BLaER1 (cell line): ENCODE measurements around the gene SLA2.
"Not testable (repeated sequence)": the region's sequence is repeated elsewhere in the genome, so short reads cannot be mapped to it uniquely, and the experiment has no call there.

Source experiments
- H3K27ac ChIP-seq: shearing (Covaris generic); formaldehyde crosslinking; 2 replicates; pipeline ENCODE4 v1.8.1; 2022
- H3K27me3 ChIP-seq: shearing (Covaris generic); formaldehyde crosslinking; 2 replicates; pipeline ENCODE4 v1.8.1; 2022
- H3K36me3 ChIP-seq: shearing (Covaris generic); formaldehyde crosslinking; 2 replicates; pipeline ENCODE4 v1.8.1; 2022
- H3K4me1 ChIP-seq: shearing (Covaris generic); formaldehyde crosslinking; 2 replicates; pipeline ENCODE4 v1.8.1; 2022
- H3K4me2 ChIP-seq: shearing (Covaris generic); formaldehyde crosslinking; 2 replicates; pipeline ENCODE4 v1.8.1; 2022
- H3K4me3 ChIP-seq: shearing (Covaris generic); formaldehyde crosslinking; 2 replicates; pipeline ENCODE4 v1.8.1; 2022
- H3K9ac ChIP-seq: shearing (Covaris generic); formaldehyde crosslinking; 2 replicates; pipeline ENCODE4 v1.8.1; 2022
- H3K9me3 ChIP-seq: shearing (Covaris generic); formaldehyde crosslinking; 2 replicates; pipeline ENCODE4 v1.8.1; 2022
- H4K20me1 ChIP-seq: shearing (Covaris generic); formaldehyde crosslinking; 2 replicates; pipeline ENCODE4 v1.8.1; 2022
- Cebpa-rat ChIP-seq: shearing (Covaris generic); IDR thresholded peaks from 2 replicates; pipeline ENCODE4 v1.8.1; 2022

The SLA2 gene

GRCh38 chr20:36614781-36615557, 31.0 kb downstream of the SLA2 start:
- H3K4me3 ChIP-seq: no peak overlapping the region
- no peaks in the 10 kb centered on the region for H3K4me1 ChIP-seq
- H3K36me3 ChIP-seq: peaks cover 59% of the 10 kb centered on the region
- H3K9ac ChIP-seq: peak overlapping the region; percentile 24; the same call in 1 of the 2 replicates
- no peak overlapping the region for H3K4me2 ChIP-seq
- H3K9me3 ChIP-seq: no peaks in the 10 kb centered on the region
- no peak overlapping the region for H3K27ac ChIP-seq
- no peaks in the 10 kb centered on the region for H3K27me3 ChIP-seq
- no peak for TF ChIP-seq Cebpa-rat
- peaks cover 17% of the 10 kb centered on the region for H4K20me1 ChIP-seq

GRCh38 chr20:36613974-36614373, 32.0 kb downstream of the SLA2 start:
- no peak overlapping the region for H3K4me3 ChIP-seq
- H4K20me1 ChIP-seq: peaks cover 17% of the 10 kb centered on the region
- no peaks in the 10 kb centered on the region for H3K4me1 ChIP-seq
- no peaks in the 10 kb centered on the region for H3K27me3 ChIP-seq
- H3K9me3 ChIP-seq: no peaks in the 10 kb centered on the region
- H3K27ac ChIP-seq: no peak overlapping the region
- no peak for TF ChIP-seq Cebpa-rat
- H3K9ac ChIP-seq: no peak overlapping the region
- H3K4me2 ChIP-seq: no peak overlapping the region
- peaks cover 69% of the 10 kb centered on the region for H3K36me3 ChIP-seq

GRCh38 chr20:36611625-36612024, 34.4 kb downstream of the SLA2 start:
- TF ChIP-seq Cebpa-rat: no peak
- Histone ChIP-seq H3K27me3 (no peaks in the 10 kb centered on the region), H3K4me2 (no peak overlapping the region), H3K4me1 (peaks cover 13% of the 10 kb centered on the region), H3K27ac (no peak overlapping the region), H4K20me1 (peaks cover 37% of the 10 kb centered on the region), H3K36me3 (peaks cover 84% of the 10 kb centered on the region), H3K4me3 (no peak overlapping the region), H3K9me3 (no peaks in the 10 kb centered on the region), H3K9ac (no peak overlapping the region)

- H3K4me3 ChIP-seq, H3K9ac ChIP-seq, H3K27me3 ChIP-seq, H3K4me2 ChIP-seq, H3K27ac ChIP-seq, H3K9me3 ChIP-seq: not testable (repeated sequence)
- H3K4me1 ChIP-seq: peaks cover 35% of the 10 kb centered on the region
- H4K20me1 ChIP-seq: peaks cover 47% of the 10 kb centered on the region
- H3K36me3 ChIP-seq: peaks cover 59% of the 10 kb centered on the region
Measured at GRCh38 chr20:36608388-36608728, 37.6 kb downstream of the SLA2 start.

- H3K4me3 ChIP-seq: no peak overlapping the region
- no peaks in the 10 kb centered on the region for H3K27me3 ChIP-seq
- peaks cover 54% of the 10 kb centered on the region for H3K36me3 ChIP-seq
- TF ChIP-seq Cebpa-rat: no peak
- H4K20me1 ChIP-seq: peaks cover 44% of the 10 kb centered on the region
- no peaks in the 10 kb centered on the region for H3K9me3 ChIP-seq
- peaks cover 39% of the 10 kb centered on the region for H3K4me1 ChIP-seq
- H3K27ac ChIP-seq: no peak overlapping the region
- H3K4me2 ChIP-seq: peak overlapping the region; percentile 94
- 0 out of 2 replicates have a peak overlapping the region, but pooled peaks have one; percentile 93 for H3K9ac ChIP-seq
Measured at GRCh38 chr20:36607586-36608387, 38.2 kb downstream of the SLA2 start.

GRCh38 chr20:36606158-36607066, 39.6 kb downstream of the SLA2 start:
- H3K4me1 ChIP-seq: peaks cover 43% of the 10 kb centered on the region
- no peaks in the 10 kb centered on the region for H3K9me3 ChIP-seq
- no peaks in the 10 kb centered on the region for H3K27me3 ChIP-seq
- H3K27ac ChIP-seq: peak overlapping the region; percentile 93
- peak overlapping the region; percentile 94 for H3K4me2 ChIP-seq
- peak overlapping the region; percentile 96 for H3K4me3 ChIP-seq
- peaks cover 40% of the 10 kb centered on the region for H3K36me3 ChIP-seq
- TF ChIP-seq Cebpa-rat: no peak
- H4K20me1 ChIP-seq: peaks cover 30% of the 10 kb centered on the region
- peak overlapping the region; percentile 93 for H3K9ac ChIP-seq

GRCh38 chr20:36605399-36606157, 40.4 kb downstream of the SLA2 start, which contains the start of gene RAB5IF:
Gene RAB5IF, plus strand, starts transcription at chr20:36605779. Its CDS starts 173 bp downstream, at chr20:36605952.
- Histone ChIP-seq H3K4me3 (peak within 1 kb of the TSS; percentile 96), H3K36me3 (peaks cover 31% of the 10 kb centered on the region), H3K9me3 (no peaks in the 10 kb centered on the region), H3K9ac (peak within 1 kb of the TSS; percentile 93), H4K20me1 (peaks cover 30% of the 10 kb centered on the region), H3K4me2 (peak within 1 kb of the TSS; percentile 94), H3K27ac (peak within 1 kb of the TSS; percentile 93), H3K4me1 (peaks cover 52% of the 10 kb centered on the region), H3K27me3 (no peaks in the 10 kb centered on the region)
- TF ChIP-seq Cebpa-rat: no peak

- peak overlapping the region; percentile 74 for H3K9ac ChIP-seq
- H3K4me1 ChIP-seq: peaks cover 58% of the 10 kb centered on the region
- peaks cover 25% of the 10 kb centered on the region for H3K36me3 ChIP-seq
- no peaks in the 10 kb centered on the region for H3K9me3 ChIP-seq
- peak overlapping the region; percentile 96 for H3K4me3 ChIP-seq
- H3K27me3 ChIP-seq: no peaks in the 10 kb centered on the region
- H4K20me1 ChIP-seq: peaks cover 30% of the 10 kb centered on the region
- TF ChIP-seq Cebpa-rat: no peak
- H3K27ac ChIP-seq: peak overlapping the region; percentile 93
- peak overlapping the region; percentile 87 for H3K4me2 ChIP-seq
Measured at GRCh38 chr20:36604952-36605398, 41.0 kb downstream of the SLA2 start.
